T-helper 17 cell (primary cell): ENCODE data around the gene RBM10. TPM values are rescaled to one million over a fixed set of nuclear protein-coding genes. Genes with fewer than 3 reads are reported as not detected.

Experiments used
- ATAC-seq: fragments of 150-1000 bp; cut with Tn5 transposase; 2 replicates; pipeline ENCODE4 v1.10.0; 2021; ENCODE audit warnings: mild to moderate bottlenecking, moderate library complexity
- DNase-seq, 3 donors: peaks; one replicate each; pipeline versions ENCODE4 v3.0.0 to v3.0.0-alpha.2; 2020 to 2021
- H3K9me3 ChIP-seq: one replicate; pipeline ENCODE4 v1.7.0; 2013; ENCODE audit warnings: low read length, mild to moderate bottlenecking; ENCODE audit not compliant: control insufficient read depth, poor library complexity, severe bottlenecking
- H3K27ac Mint-ChIP-seq: one replicate; pipeline ENCODE4 v1.8.0; 2022; ENCODE audit warnings: mild to moderate bottlenecking, moderate library complexity, mixed read lengths
- H3K27me3 Mint-ChIP-seq: one replicate; pipeline ENCODE4 v1.8.0; 2022; ENCODE audit warnings: mixed read lengths
- H3K36me3 Mint-ChIP-seq: one replicate; pipeline ENCODE4 v1.8.0; 2022; ENCODE audit warnings: low read depth, mixed read lengths
- H3K4me1 Mint-ChIP-seq: one replicate; pipeline ENCODE4 v1.8.0; 2022; ENCODE audit warnings: mild to moderate bottlenecking, mixed read lengths
- H3K4me3 Mint-ChIP-seq: one replicate; pipeline ENCODE4 v1.8.0; 2022; ENCODE audit warnings: mild to moderate bottlenecking, moderate library complexity, mixed read lengths
- total RNA-seq, 4 donors: library from RNA in 2 of 4; stranded (reverse) in 2 of 4; gene quantifications; one replicate each; pipeline ENCODE4 v1.2.3 and lab custom pipeline; 2022 to 2026

RBM10 gene
- total RNA-seq, 2 donors from 2014 or later = 33.0 to 36.5 TPM

- ATAC-seq (no peak), DNase-seq (no peak)
- peak overlapping the region; percentile 59 for H3K4me3 Mint-ChIP-seq
- peaks cover 2% of the 10 kb centered on the region for H3K36me3 Mint-ChIP-seq
- H3K27ac Mint-ChIP-seq = peak overlapping the region; percentile 27
- H3K9me3 ChIP-seq = no peaks in the 10 kb centered on the region
- peaks cover 6% of the 10 kb centered on the region for H3K4me1 Mint-ChIP-seq
- H3K27me3 Mint-ChIP-seq = no peaks in the 10 kb centered on the region
Observed at GRCh38 chrX:47226071-47226470, 81.0 kb downstream of the RBM10 start.

GRCh38 chrX:47226531-47227333 is 81.7 kb downstream of the RBM10 start:
- peaks cover 6% of the 10 kb centered on the region for H3K4me1 Mint-ChIP-seq
- ATAC-seq = no peak
- H3K27me3 Mint-ChIP-seq = no peaks in the 10 kb centered on the region
- H3K36me3 Mint-ChIP-seq = peaks cover 2% of the 10 kb centered on the region
- DNase-seq = no peak
- peak overlapping the region; percentile 59 for H3K4me3 Mint-ChIP-seq
- H3K27ac Mint-ChIP-seq = peak overlapping the region; percentile 27
- H3K9me3 ChIP-seq = no peaks in the 10 kb centered on the region

- Mint-ChIP-seq H3K4me3 (no peak overlapping the region), H3K4me1 (peaks cover 3% of the 10 kb centered on the region), H3K36me3 (peaks cover 2% of the 10 kb centered on the region), H3K27ac (no peak overlapping the region), H3K27me3 (no peaks in the 10 kb centered on the region)
- ATAC-seq (no peak), DNase-seq (no peak)
- no peaks in the 10 kb centered on the region for H3K9me3 ChIP-seq
Observed at GRCh38 chrX:47227334-47227583, 82.2 kb downstream of the RBM10 start.

- Mint-ChIP-seq H3K36me3 (peaks cover 2% of the 10 kb centered on the region), H3K27ac (peak overlapping the region; percentile 53)
- no peak for DNase-seq
Observed at GRCh38 chrX:47228550-47229270, 83.7 kb downstream of the RBM10 start.

GRCh38 chrX:47229427-47229826 is 84.4 kb downstream of the RBM10 start:
- Mint-ChIP-seq H3K36me3 (peaks cover 2% of the 10 kb centered on the region), H3K27ac (no peak overlapping the region), H3K27me3 (no peaks in the 10 kb centered on the region), H3K4me1 (peaks cover 3% of the 10 kb centered on the region), H3K4me3 (no peak overlapping the region)
- no peaks in the 10 kb centered on the region for H3K9me3 ChIP-seq
- DNase-seq = no peak
- no peak for ATAC-seq

More at GRCh38 chrX:47228550-47229270, 83.7 kb downstream of the RBM10 start:
- H3K9me3 ChIP-seq = no peaks in the 10 kb centered on the region
- ATAC-seq = no peak
- Mint-ChIP-seq H3K27me3 (no peaks in the 10 kb centered on the region), H3K4me3 (no peak overlapping the region), H3K4me1 (peaks cover 3% of the 10 kb centered on the region)

- no peaks in the 10 kb centered on the region for H3K27me3 Mint-ChIP-seq
- peaks cover 2% of the 10 kb centered on the region for H3K36me3 Mint-ChIP-seq
- H3K27ac Mint-ChIP-seq = peak overlapping the region; percentile 27
Observed at GRCh38 chrX:47230136-47230868, 85.3 kb downstream of the RBM10 start.

GRCh38 chrX:47231167-47231566 is 86.1 kb downstream of the RBM10 start:
- Mint-ChIP-seq H3K4me1 (peaks cover 12% of the 10 kb centered on the region), H3K36me3 (peaks cover 2% of the 10 kb centered on the region), H3K4me3 (peak overlapping the region; percentile 12), H3K27ac (peak overlapping the region; percentile 27), H3K27me3 (no peaks in the 10 kb centered on the region)
- no peaks in the 10 kb centered on the region for H3K9me3 ChIP-seq
- no peak for ATAC-seq
- DNase-seq = no peak

More at GRCh38 chrX:47230136-47230868, 85.3 kb downstream of the RBM10 start:
- H3K9me3 ChIP-seq = no peaks in the 10 kb centered on the region
- no peak for DNase-seq
- peak overlapping the region; percentile 66 for H3K4me3 Mint-ChIP-seq
- no peak for ATAC-seq
- peaks cover 6% of the 10 kb centered on the region for H3K4me1 Mint-ChIP-seq

- peak overlapping the region; percentile 93 for H3K4me3 Mint-ChIP-seq
- peaks cover 2% of the 10 kb centered on the region for H3K36me3 Mint-ChIP-seq
- H3K4me1 Mint-ChIP-seq = peaks cover 12% of the 10 kb centered on the region
- no peak for ATAC-seq
- peak overlapping the region; percentile 97 for H3K27ac Mint-ChIP-seq
- DNase-seq = no peak
- no peaks in the 10 kb centered on the region for H3K9me3 ChIP-seq
- no peaks in the 10 kb centered on the region for H3K27me3 Mint-ChIP-seq
Observed at GRCh38 chrX:47232197-47232802, 87.3 kb downstream of the RBM10 start.

GRCh38 chrX:47232803-47233332 is 87.8 kb downstream of the RBM10 start, which contains the start of gene USP11:
Gene USP11, plus strand, starts transcription at chrX:47233009. Its CDS starts 35 bp downstream, at chrX:47233044.
- H3K9me3 ChIP-seq = no peaks in the 10 kb centered on the region
- no peaks in the 10 kb centered on the region for H3K27me3 Mint-ChIP-seq
- H3K36me3 Mint-ChIP-seq = peaks cover 2% of the 10 kb centered on the region
- DNase-seq (peak in 2 of 3 donors; percentile 16 to 21), ATAC-seq (peak; percentile 0)
- H3K4me3 Mint-ChIP-seq = peak within 1 kb of the TSS; percentile 93
- H3K4me1 Mint-ChIP-seq = peaks cover 12% of the 10 kb centered on the region
- peak within 1 kb of the TSS; percentile 97 for H3K27ac Mint-ChIP-seq

GRCh38 chrX:47233333-47234113 is 88.5 kb downstream of the RBM10 start:
- ATAC-seq = peak; percentile 88
- DNase-seq = peak; percentile 81 to 91 (median 84)
- H3K9me3 ChIP-seq = no peaks in the 10 kb centered on the region
- H3K4me3 Mint-ChIP-seq = peak overlapping the region; percentile 93
- peak overlapping the region; percentile 97 for H3K27ac Mint-ChIP-seq
- peaks cover 12% of the 10 kb centered on the region for H3K4me1 Mint-ChIP-seq
- H3K27me3 Mint-ChIP-seq = no peaks in the 10 kb centered on the region
- H3K36me3 Mint-ChIP-seq = peaks cover 2% of the 10 kb centered on the region

- no peak overlapping the region for H3K4me3 Mint-ChIP-seq
- DNase-seq = no peak
- H3K4me1 Mint-ChIP-seq = peaks cover 9% of the 10 kb centered on the region
- no peaks in the 10 kb centered on the region for H3K9me3 ChIP-seq
- no peaks in the 10 kb centered on the region for H3K27me3 Mint-ChIP-seq
- peak overlapping the region; percentile 97 for H3K27ac Mint-ChIP-seq
- no peak for ATAC-seq
- no peaks in the 10 kb centered on the region for H3K36me3 Mint-ChIP-seq
Observed at GRCh38 chrX:47234583-47234982, 89.6 kb downstream of the RBM10 start.

GRCh38 chrX:47235691-47236103 is 90.7 kb downstream of the RBM10 start:
- Mint-ChIP-seq H3K27me3 (no peaks in the 10 kb centered on the region), H3K36me3 (no peaks in the 10 kb centered on the region), H3K4me3 (peak overlapping the region; percentile 34), H3K4me1 (peaks cover 9% of the 10 kb centered on the region), H3K27ac (peak overlapping the region; percentile 84)
- no peak for ATAC-seq
- H3K9me3 ChIP-seq = no peaks in the 10 kb centered on the region
- DNase-seq = no peak
